Measurements from ENCODE around the gene PRPF19. TPM values are rescaled to one million over a fixed set of nuclear protein-coding genes. Genes with fewer than 3 reads are reported as not detected.
A peak's percentile ranks its signal among the peaks of the same experiment; 100 is the strongest.

PRPF19 gene
- total RNA-seq, 2 donors from 2014 or later = 40.3 to 42.3 TPM

DNA sequence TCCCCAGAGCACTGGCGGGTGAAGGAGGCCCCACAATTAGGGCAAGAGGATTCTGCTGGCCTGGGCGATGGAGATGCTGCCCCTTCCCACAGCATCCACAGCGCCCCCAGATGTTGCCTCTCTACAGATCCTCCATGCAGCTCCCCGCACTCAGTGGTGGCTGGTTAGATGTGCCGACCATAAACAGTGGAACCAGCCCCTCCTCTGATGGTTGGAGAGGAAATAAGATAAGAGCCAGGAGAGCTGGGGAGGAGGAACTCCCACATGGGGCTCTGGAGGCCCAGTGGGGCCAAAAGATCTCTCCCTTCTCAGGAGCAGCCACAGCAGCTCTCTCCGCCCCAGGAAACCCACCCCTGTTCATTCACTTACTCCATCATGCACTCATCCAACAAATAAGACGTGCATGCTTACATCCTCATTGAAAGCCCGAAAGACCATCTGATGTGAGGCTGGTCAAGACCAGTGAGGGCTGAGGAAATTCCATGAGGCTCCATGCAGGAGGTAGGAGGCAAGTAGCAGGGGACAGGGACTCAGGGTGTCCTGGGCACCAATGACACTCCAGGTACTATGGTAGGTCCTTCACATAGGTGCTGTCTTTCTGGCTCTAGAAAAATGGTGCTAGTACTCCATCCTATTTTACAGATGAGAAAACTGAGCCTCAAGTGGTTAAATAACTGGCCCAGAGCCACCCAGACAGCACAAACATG is 52.1 kb downstream of the PRPF19 start:
- ATAC-seq (no peak), DNase-seq (no peak)
- intact Hi-C loops (cut with DNase I) = no loop called here

DNA sequence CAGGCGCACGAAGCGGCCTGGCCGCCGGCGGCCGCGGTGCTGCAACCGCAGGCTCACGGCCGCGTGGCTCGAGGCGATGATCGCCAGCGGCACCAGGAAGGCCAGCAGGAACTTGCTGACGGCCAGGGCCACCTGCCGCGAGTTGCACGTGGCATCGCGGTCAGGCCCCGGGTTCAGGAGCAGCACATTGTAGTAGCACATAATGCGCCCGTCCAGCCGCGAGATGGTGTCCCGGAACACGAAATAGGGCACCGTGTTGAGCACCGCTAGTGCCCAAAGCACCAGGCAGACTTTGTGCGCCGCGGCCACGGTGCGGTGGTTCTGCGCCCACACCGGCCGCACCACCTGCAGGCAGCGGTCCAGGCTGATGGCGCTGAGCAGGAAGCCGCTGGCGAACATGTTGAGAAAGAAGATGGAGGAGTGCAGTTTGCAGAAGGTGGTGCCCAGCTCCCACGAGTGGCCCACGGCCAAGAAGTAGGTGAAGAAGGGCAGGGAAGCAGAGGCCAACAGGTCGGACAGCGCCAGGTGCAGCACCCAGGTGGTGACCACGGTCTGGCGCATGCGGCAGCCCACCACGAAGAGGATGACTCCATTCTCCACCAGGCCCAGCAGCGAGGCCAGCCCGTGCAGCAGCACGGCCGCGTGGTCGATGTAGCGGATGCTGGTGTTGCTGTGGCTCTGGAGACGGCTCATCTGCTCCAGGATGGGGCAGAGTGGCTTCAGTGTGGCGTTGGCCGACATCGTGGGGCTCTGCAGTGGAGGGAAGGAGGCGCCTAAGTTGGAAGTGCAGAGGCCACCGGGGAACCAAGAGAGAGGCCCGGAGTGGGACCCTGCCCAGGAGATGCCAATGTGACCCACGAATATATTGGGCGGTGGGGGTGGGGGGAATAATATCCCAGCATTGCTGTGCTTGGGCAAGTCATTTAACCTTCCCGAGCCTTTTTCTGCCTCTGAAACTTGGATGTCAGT is 53.1 kb downstream of the PRPF19 start:
- DNase-seq (no peak), ATAC-seq (no peak)
- intact Hi-C loops (cut with DNase I) = no loop called here

DNA sequence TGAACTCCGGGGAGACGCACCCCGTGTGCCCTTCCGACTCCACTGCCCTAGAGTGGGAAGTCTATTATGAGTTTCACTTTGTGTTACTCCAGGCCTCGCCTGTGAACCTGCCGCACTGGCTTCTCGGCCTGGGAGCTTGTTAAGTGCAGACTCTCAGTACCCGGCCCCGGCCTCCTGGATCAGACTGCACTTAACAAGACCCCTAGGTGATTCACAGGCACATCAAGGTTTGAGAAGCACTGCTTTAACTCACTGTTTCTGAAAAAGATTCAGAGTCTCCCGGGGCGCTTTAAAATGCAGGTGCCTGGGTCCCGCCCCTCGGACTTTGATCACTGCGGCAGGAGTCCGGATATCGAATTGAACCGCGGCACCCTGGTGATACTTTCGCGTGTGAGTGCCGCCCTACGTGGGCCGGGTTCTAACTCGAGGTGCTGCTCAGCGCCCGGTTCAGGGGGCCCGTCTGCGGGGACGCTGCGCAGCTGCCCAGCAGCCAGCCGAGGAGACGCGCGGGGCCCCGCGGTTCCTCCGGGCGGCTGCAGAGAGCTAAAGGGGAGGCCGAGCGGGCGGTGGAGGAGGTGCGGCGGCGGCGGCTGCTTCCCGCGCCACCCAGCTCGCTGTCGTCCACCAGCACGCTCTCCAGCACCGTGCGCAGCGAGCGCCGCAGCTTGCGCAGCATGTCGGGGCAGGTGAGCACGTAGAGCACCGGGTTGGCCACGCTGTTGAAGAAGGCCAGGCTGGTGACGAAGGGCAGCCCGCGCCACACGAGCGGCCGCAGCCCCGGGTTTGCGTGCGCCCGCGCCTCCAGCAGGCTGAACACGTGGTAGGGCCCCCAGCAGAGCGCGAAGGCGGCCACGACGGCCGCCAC is 54.0 kb downstream of the PRPF19 start:
- no peak for DNase-seq
- intact Hi-C loops (cut with DNase I) = no loop called here
- no peak for ATAC-seq

DNA sequence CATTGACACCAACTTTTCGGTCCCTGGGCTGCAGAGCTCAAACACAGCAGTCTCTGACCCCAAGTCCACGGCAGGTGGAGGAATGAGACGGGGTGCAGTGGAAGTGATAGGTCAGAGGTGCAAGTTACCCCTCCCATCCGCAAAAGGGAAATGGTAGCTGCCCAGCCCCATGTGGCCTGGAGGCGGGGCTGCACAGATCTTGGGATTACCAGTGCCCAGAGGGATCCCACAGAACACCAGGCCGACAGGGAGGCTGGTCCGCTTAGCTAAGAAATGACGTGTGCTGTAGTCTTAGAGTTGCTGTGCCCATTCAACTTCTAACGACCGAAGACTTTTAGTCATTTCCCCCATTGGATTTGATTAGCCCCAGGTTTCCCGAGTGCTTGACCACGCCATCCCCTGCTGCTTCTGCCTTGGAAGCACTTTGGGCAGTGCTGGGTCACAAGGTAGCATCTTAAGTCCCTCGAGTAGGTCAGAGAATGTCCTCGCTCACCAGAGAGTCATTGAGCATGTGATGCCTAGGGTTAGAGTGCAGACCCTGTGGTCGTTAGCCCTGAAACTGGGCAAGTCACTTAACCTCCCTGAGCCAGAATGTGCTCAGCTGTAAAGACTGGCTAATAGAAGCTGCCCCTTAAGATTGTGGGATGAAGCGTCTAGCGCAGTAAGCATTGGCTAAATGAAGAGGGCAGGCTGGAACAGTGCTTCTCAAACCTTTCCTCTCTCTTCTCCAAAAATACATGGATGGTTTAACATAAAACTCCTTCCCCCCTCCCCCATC is 54.9 kb downstream of the PRPF19 start:
- intact Hi-C loops (cut with DNase I) = no loop called here
- no peak for ATAC-seq
- DNase-seq = no peak

DNA sequence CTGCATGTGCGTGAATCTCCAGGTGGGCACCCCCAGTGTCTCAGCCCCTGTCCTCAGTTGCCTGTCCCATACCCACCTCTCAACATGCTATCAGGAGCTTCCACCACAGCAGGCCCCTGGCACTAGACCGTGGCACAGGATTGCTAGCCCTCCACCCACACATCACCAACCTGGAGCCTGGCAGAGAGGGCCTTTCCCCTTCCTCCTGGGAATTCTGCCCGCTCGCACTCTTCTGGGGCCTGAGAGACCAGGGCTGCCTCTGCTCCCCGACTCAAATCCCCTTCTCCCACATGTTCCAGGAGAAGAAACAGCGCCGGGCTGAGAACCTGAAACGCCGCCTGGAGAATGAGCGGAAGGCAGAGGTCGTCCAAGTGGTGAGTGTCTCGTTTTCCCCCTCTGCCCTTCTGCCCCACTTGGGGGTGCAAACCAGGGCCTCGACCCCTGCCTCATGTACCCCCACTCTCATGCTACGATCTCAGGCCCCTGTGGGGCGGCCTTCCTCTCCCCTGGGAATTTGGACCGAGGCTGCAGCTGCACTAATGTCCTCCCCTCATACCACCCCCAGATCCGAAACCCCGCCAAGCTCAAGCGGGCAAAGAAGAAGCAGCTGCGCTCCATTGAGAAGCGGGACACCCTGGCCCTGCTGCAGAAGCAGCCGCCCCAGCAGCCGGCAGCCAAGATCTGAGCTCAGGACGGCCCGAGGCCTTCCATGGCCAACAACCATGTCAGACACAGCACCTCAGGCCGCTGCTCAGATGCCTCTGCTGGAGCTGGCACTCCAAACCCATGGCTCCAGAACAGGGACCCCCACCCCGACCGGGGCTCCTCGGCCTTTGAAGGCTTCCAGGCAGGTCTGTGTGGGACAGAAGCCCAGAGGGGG is 56.5 kb downstream of the PRPF19 start:
- no peak for DNase-seq
- ATAC-seq = no peak
- intact Hi-C loops (cut with DNase I) = no loop called here

DNA sequence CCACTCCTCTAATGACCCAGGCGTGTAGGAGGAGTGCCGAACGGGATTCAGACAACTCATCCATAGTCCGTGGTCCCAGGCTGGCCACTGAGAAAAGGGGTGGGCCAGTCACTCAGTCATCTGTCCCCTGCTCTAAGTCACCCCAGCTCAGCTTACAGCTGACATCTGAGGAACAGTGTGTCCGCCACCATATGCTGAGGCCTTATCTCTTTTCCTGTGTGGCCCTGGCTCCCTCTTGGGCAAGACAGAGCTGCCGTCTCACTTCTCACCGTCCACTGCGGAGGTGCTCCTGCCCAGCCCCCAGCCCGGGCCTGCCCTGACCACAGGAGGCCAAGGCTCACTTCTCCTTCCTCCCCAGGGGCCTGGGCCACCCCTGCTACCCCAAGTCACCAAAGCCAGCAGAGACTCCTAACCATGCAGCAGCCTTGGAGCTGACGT is 57.7 kb downstream of the PRPF19 start:
- intact Hi-C loops (cut with DNase I) = no loop called here
- no peak for DNase-seq
- no peak for ATAC-seq

DNA sequence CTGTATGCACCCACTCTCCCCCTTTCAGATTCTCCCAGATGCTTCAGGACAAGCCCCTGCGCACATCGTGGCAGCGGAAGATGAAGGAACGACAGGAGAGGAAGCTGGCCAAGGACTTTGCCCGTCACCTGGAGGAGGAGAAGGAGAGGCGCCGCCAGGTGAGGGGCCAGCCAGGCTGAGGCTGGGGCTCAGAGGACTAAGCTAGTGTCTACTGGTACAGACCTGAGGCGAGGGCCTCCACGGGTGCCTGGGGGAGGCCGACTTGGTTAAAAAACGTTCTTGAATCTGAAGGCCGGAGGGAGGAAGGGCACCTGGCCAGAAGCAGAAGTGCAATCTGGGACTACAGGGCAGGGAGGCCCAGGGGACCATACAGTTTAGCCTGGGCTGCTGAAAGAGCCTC is 58.5 kb downstream of the PRPF19 start:
- DNase-seq = no peak
- intact Hi-C loops (cut with DNase I) = no loop called here
- no peak for ATAC-seq

DNA sequence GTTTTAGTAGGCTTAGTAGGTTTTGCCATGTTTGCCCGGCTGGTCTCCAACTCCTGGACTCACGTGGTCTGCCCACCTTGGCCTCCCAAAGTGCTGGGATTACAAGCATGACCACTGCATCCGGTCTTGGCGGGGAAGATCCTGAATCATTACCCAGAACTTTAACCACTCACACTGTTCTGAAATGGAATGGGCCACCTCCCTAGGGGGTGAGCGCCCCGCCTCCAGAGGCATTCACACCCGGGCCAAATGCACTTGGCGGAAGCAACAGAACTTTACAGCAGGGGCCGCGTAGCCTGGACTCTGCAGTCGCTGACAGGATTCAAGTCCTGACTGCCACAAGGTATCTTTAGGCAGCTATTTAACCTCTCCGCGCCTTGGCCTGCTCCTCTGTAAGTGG is 59.1 kb downstream of the PRPF19 start:
- DNase-seq (no peak), ATAC-seq (no peak)
- intact Hi-C loops (cut with DNase I) = no loop called here

DNA sequence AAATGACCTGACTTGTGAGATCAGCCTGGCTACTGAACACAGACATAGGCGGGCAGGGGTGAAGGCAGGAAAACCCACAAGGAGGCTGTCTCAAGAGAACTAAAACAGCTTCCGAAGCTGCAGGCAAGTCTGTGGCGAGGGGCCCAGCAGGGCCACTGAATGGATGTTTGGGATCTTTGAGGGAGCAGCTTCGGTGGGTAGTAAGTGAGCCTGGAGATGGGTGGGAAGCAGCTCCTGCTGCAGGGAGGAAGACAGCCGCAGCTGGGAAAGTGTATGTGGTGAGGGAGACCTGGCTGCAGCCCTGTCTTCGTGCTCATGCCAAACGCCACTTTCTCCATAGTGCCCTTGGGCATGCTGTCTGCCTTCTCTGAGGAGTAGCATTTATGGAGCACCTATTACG is 61.0 kb downstream of the PRPF19 start:
- intact Hi-C loops (cut with DNase I) = no loop called here
- DNase-seq (no peak), ATAC-seq (no peak)

DNA sequence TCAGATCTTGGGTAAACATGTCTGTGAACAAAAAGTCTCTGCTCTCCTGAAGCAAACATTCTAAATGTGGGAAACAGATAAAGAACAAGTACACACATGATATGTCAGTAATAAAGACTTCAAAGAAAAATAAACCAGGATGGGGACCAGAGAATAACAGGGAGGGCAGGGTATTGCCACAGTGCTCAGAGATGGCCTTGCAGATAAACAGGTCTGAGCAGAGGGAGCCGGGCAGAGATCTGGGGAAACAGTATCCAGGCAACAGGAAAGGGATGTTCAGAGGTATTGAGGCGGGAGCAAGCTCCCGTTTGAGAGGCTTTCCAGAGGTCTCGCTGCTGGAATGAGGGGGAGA is 61.5 kb downstream of the PRPF19 start:
- intact Hi-C loops (cut with DNase I) = no loop called here
- DNase-seq (no peak), ATAC-seq (no peak)

DNA sequence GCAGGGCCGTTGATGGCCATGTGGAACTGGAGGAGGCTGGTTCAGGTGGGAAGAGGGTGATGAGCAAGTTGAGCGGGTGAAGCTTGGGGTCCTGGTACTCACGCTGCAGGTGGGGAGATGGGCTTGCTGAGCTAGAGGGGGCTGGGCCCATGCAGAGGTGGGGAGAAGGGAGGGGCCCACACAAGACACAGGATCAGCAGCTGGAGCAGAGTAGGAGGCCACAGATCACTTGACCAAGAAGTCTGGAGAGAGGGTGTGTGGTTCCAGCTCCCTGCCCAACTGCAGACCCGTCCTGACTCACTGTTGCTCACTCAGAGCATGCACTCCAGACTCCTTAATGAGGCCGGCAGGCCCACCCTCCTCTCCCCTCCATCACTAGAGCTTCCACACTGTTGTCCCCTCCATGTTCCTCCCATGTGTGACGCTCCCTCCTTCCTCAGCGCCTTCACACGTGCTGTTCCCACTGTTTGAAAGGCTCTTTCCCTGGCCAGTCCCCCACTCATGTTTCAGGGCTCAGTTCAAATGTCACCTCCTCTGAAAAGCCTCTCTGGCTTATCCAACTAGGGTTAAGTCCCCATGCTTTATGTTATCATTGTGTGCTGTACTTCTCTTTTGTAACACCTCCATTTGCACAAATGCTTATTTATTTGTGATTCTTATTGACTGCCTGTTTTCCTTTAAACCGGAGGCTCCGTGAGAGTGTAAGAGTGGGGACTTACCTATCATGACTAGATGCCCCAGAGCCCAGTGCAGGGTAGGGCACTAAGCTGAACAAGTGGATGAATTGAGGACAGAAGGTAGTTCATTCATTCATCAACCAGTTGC is 62.1 kb downstream of the PRPF19 start:
- intact Hi-C loops (cut with DNase I) = no loop called here
- no peak for DNase-seq
- no peak for ATAC-seq

DNA sequence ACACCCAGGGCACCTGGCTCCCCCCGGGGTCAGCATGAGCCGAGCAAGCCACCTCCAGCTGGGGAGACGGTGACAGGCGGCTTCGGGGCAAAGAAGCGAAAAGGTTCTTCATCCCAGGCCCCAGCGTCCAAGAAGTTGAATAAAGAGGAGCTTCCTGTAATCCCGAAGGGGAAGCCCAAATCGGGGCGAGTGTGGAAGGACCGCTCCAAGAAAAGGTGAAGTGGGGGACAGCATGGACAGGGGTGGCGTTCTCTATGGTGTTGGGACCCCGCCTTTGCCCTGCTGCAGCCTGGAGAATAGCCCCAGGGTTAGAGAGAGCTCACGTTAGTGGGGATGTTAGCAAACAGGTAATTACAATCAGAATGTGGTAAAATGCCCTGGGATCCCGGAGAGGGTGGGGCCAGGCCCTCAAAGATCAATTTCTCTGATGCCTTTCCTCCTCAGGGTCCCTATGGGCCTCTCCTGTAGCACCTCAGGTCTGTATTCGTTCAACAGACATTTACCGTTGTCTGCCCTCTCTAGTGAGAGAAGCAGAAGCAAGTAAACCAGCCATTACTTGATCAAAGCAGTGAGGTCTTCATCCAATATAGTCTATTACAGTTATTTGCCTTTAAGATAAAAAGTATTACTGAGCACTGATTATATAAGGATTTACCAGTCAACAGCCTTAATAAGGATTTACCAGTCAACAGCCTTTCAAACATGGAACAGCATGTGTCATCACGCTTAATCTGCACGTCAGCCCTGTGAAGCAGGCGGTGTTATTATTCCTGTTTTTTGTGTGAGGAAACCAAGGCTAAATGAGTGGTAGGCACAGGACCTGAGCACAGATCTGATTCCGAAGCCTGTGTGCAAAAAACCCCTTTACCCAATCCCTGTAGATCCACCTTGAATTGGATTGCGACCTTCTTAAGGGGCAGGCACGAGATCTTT is 63.5 kb downstream of the PRPF19 start:
- ATAC-seq (no peak), DNase-seq (no peak)
- intact Hi-C loops (cut with DNase I) = no loop called here

DNA sequence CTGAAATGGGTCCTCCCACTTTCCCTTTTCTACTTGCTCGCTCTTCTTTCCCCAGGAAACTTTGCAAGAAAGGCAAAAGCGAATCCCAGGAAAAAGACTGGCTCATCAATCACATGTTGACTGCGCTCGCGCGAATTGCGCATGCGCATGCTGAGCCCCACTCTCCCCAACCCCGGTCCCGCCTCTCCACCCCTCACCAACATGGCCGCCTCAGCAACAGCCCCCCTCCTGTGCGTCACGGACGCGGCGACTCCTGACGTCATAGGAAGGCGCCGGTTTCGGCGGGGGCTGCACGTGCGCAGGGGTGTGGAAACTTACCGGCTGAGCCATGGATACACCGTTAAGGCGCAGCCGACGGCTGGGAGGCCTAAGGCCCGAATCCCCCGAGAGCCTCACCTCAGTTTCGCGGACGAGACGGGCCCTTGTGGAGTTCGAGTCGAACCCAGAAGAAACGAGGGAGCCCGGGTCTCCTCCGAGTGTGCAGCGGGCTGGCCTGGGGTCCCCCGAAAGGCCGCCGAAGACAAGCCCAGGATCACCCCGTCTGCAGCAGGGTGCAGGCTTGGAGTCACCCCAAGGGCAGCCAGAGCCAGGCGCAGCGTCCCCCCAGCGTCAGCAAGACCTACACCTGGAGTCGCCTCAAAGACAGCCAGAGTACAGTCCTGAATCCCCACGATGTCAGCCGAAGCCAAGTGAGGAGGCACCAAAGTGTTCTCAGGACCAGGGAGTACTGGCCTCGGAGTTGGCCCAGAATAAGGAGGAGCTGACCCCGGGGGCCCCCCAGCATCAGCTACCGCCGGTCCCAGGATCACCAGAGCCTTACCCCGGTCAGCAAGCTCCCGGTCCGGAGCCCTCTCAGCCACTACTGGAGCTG is 64.4 kb downstream of the PRPF19 start, which contains the start of gene CCDC86:
Gene CCDC86, plus strand, starts transcription at position 317 of the 871 bp plus-strand sequence. Its CDS starts 12 bp downstream, at position 329.
- intact Hi-C loops (cut with DNase I) = no loop called here
- peak; percentile 96 to 97 for ATAC-seq

More for the DNA sequence above, 64.4 kb downstream of the PRPF19 start, which contains the start of gene CCDC86:
- DNase-seq = peak; percentile 97
